BLaER1 (cell line): ENCODE results near the gene GOSR1.
A peak's percentile ranks its signal among the peaks of the same experiment; 100 is the strongest.
"Not testable (repeated sequence)": the region's sequence is repeated elsewhere in the genome, so short reads cannot be mapped to it uniquely, and the experiment has no call there.

Experiments
- H3K27ac ChIP-seq: shearing (Covaris generic); formaldehyde crosslinking; 2 replicates; pipeline ENCODE4 v1.8.1; 2022
- H3K27me3 ChIP-seq: shearing (Covaris generic); formaldehyde crosslinking; 2 replicates; pipeline ENCODE4 v1.8.1; 2022
- H3K36me3 ChIP-seq: shearing (Covaris generic); formaldehyde crosslinking; 2 replicates; pipeline ENCODE4 v1.8.1; 2022
- H3K4me1 ChIP-seq: shearing (Covaris generic); formaldehyde crosslinking; 2 replicates; pipeline ENCODE4 v1.8.1; 2022
- H3K4me2 ChIP-seq: shearing (Covaris generic); formaldehyde crosslinking; 2 replicates; pipeline ENCODE4 v1.8.1; 2022
- H3K4me3 ChIP-seq: shearing (Covaris generic); formaldehyde crosslinking; 2 replicates; pipeline ENCODE4 v1.8.1; 2022
- H3K9ac ChIP-seq: shearing (Covaris generic); formaldehyde crosslinking; 2 replicates; pipeline ENCODE4 v1.8.1; 2022
- H3K9me3 ChIP-seq: shearing (Covaris generic); formaldehyde crosslinking; 2 replicates; pipeline ENCODE4 v1.8.1; 2022
- H4K20me1 ChIP-seq: shearing (Covaris generic); formaldehyde crosslinking; 2 replicates; pipeline ENCODE4 v1.8.1; 2022
- Cebpa-rat ChIP-seq: shearing (Covaris generic); IDR thresholded peaks from 2 replicates; pipeline ENCODE4 v1.8.1; 2022

Gene GOSR1

GRCh38 chr17:30570191-30570590, 93.0 kb downstream of the GOSR1 start:
- Histone ChIP-seq H4K20me1 (no peaks in the 10 kb centered on the region), H3K36me3 (no peaks in the 10 kb centered on the region), H3K9ac (no peak overlapping the region), H3K27ac (no peak overlapping the region), H3K9me3 (no peaks in the 10 kb centered on the region), H3K4me2 (peak overlapping the region; percentile 40; the same call in 1 of the 2 replicates), H3K4me3 (no peak overlapping the region), H3K4me1 (peaks cover 23% of the 10 kb centered on the region), H3K27me3 (no peaks in the 10 kb centered on the region)
- TF ChIP-seq Cebpa-rat: no peak

- peak overlapping the region; percentile 40; the same call in 1 of the 2 replicates for H3K4me2 ChIP-seq
- H3K4me3 ChIP-seq: no peak overlapping the region
- no peak for TF ChIP-seq Cebpa-rat
- H3K27ac ChIP-seq: no peak overlapping the region
- no peaks in the 10 kb centered on the region for H4K20me1 ChIP-seq
- H3K27me3 ChIP-seq: no peaks in the 10 kb centered on the region
- no peaks in the 10 kb centered on the region for H3K9me3 ChIP-seq
- no peak overlapping the region for H3K9ac ChIP-seq
- peaks cover 23% of the 10 kb centered on the region for H3K4me1 ChIP-seq
- no peaks in the 10 kb centered on the region for H3K36me3 ChIP-seq
Observed at GRCh38 chr17:30570596-30571265, 93.5 kb downstream of the GOSR1 start.

GRCh38 chr17:30571404-30571803, 94.2 kb downstream of the GOSR1 start:
- not testable (repeated sequence) for H3K4me2 ChIP-seq, H3K27ac ChIP-seq, H3K4me3 ChIP-seq, H4K20me1 ChIP-seq, H3K9me3 ChIP-seq, H3K36me3 ChIP-seq, H3K9ac ChIP-seq, H3K27me3 ChIP-seq
- H3K4me1 ChIP-seq: peaks cover 18% of the 10 kb centered on the region

- no peaks in the 10 kb centered on the region for H4K20me1 ChIP-seq
- H3K27me3 ChIP-seq: no peaks in the 10 kb centered on the region
- no peak overlapping the region for H3K9ac ChIP-seq
- peaks cover 15% of the 10 kb centered on the region for H3K4me1 ChIP-seq
- H3K27ac ChIP-seq: no peak overlapping the region
- no peak for TF ChIP-seq Cebpa-rat
- no peak overlapping the region for H3K4me2 ChIP-seq
- H3K36me3 ChIP-seq: no peaks in the 10 kb centered on the region
- no peak overlapping the region for H3K4me3 ChIP-seq
- no peaks in the 10 kb centered on the region for H3K9me3 ChIP-seq
Observed at GRCh38 chr17:30571921-30572320, 94.7 kb downstream of the GOSR1 start.

- H3K4me2 ChIP-seq, H3K36me3 ChIP-seq, H3K4me3 ChIP-seq, H3K9me3 ChIP-seq, H4K20me1 ChIP-seq, H3K27ac ChIP-seq, H3K27me3 ChIP-seq, H3K9ac ChIP-seq: not testable (repeated sequence)
- H3K4me1 ChIP-seq: peaks cover 15% of the 10 kb centered on the region
Observed at GRCh38 chr17:30572651-30573554, 95.7 kb downstream of the GOSR1 start.

GRCh38 chr17:30573603-30574175, 96.5 kb downstream of the GOSR1 start:
- Histone ChIP-seq H3K9me3 (no peaks in the 10 kb centered on the region), H3K9ac (no peak overlapping the region), H3K27ac (no peak overlapping the region), H3K36me3 (no peaks in the 10 kb centered on the region), H4K20me1 (no peaks in the 10 kb centered on the region), H3K4me1 (peaks cover 15% of the 10 kb centered on the region), H3K4me2 (no peak overlapping the region), H3K27me3 (no peaks in the 10 kb centered on the region), H3K4me3 (no peak overlapping the region)
- no peak for TF ChIP-seq Cebpa-rat

GRCh38 chr17:30574309-30574708, 97.1 kb downstream of the GOSR1 start:
- not testable (repeated sequence) for H3K4me2 ChIP-seq, H3K4me3 ChIP-seq, H4K20me1 ChIP-seq, H3K27me3 ChIP-seq, H3K9ac ChIP-seq, H3K27ac ChIP-seq, H3K9me3 ChIP-seq, H3K36me3 ChIP-seq
- peaks cover 15% of the 10 kb centered on the region for H3K4me1 ChIP-seq

GRCh38 chr17:30574806-30575205, 97.6 kb downstream of the GOSR1 start:
- not testable (repeated sequence) for H3K27ac ChIP-seq, H3K36me3 ChIP-seq, H3K27me3 ChIP-seq, H3K9ac ChIP-seq, H3K9me3 ChIP-seq, H3K4me3 ChIP-seq, H3K4me2 ChIP-seq, H4K20me1 ChIP-seq
- H3K4me1 ChIP-seq: peaks cover 15% of the 10 kb centered on the region

GRCh38 chr17:30575648-30576325, 98.6 kb downstream of the GOSR1 start:
- H3K4me3 ChIP-seq, H3K36me3 ChIP-seq, H3K9ac ChIP-seq, H4K20me1 ChIP-seq, H3K4me2 ChIP-seq, H3K4me1 ChIP-seq, H3K27ac ChIP-seq, H3K27me3 ChIP-seq, H3K9me3 ChIP-seq: not testable (repeated sequence)

GRCh38 chr17:30576326-30576861, 99.2 kb downstream of the GOSR1 start:
- Histone ChIP-seq H3K36me3 (no peaks in the 10 kb centered on the region), H3K4me1 (no peaks in the 10 kb centered on the region), H3K27ac (no peak overlapping the region), H4K20me1 (no peaks in the 10 kb centered on the region), H3K9ac (no peak overlapping the region), H3K4me3 (no peak overlapping the region), H3K9me3 (no peaks in the 10 kb centered on the region), H3K4me2 (no peak overlapping the region), H3K27me3 (no peaks in the 10 kb centered on the region)
- no peak for TF ChIP-seq Cebpa-rat
